Activated naive CD4-positive, alpha-beta T cell treated with anti-CD3 and anti-CD28 coated beads, Interleukin-2, amount 50 U/mL, for 16 hours (primary cell): ENCODE measurements around the gene PAM.

ENCODE experiments used
- DNase-seq: peaks from one replicate; pipeline ENCODE4 v3.0.0-alpha.2; 2020

The PAM gene

DNA sequence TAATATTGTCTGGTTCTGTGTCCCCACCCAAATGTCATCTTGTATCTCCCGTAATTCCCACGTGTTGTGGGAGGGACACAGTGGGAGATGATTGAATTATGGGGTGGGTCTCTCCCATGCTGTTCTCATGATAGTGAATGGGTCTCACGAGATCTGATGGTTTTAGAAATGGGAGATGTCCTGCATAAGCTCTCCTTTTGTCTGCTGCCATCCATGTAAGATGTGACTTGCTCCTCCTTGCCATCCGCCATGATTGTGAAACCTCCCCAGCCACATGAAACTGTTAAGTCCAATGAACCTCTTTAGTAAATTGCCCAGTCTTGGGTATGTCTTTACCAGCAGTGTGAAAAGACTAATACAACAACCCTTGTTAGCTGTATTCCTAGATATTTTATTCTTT lies 320.3 kb downstream of the PAM start:
- no peak for DNase-seq
